GM21515 (cell line): ENCODE measurements around the gene LGALS9C.
"Not testable (repeated sequence)": the region's sequence is repeated elsewhere in the genome, so short reads cannot be mapped to it uniquely, and the experiment has no call there.

ENCODE experiments used
- ATAC-seq: cut with Tn5 transposase; IDR thresholded peaks from one replicate; pipeline ENCODE4 v1.9.1; 2021; ENCODE audit not compliant: unreplicated experiment

The LGALS9C gene

GRCh38 chr17:18478362-18478761 is 1.8 kb downstream of the LGALS9C start:
- not testable (repeated sequence) for ATAC-seq

GRCh38 chr17:18478977-18479595 is 2.5 kb downstream of the LGALS9C start:
- ATAC-seq = not testable (repeated sequence)

GRCh38 chr17:18481775-18482174 is 5.2 kb downstream of the LGALS9C start:
- ATAC-seq = not testable (repeated sequence)

- ATAC-seq = not testable (repeated sequence)
Observed at GRCh38 chr17:18485936-18486464, 9.4 kb downstream of the LGALS9C start.

GRCh38 chr17:18487633-18488032 is 11.0 kb downstream of the LGALS9C start:
- ATAC-seq = not testable (repeated sequence)

GRCh38 chr17:18488622-18489021 is 12.0 kb downstream of the LGALS9C start:
- ATAC-seq = not testable (repeated sequence)

DNA sequence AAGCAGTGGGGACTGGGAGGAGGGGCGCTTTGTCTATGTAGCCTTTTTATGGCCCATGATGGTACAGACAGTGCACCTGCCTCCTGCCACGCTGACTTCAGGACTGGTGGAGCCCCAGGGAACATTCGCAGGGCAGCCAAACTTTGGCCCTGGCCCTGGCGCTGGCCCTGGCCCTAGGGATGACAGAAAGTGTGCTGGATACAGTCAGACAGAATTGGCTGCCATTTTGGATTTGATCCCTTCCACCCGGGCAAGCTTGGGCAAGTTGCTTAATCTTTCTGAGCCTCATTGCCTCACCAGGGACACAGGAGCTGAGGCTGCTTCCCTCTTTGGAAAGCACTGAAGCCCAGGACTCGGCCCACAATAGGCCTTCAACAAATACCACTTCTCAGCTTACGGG is 13.4 kb downstream of the LGALS9C start:
- ATAC-seq = not testable (repeated sequence)

- not testable (repeated sequence) for ATAC-seq
Observed at GRCh38 chr17:18492712-18493480, 16.3 kb downstream of the LGALS9C start.

DNA sequence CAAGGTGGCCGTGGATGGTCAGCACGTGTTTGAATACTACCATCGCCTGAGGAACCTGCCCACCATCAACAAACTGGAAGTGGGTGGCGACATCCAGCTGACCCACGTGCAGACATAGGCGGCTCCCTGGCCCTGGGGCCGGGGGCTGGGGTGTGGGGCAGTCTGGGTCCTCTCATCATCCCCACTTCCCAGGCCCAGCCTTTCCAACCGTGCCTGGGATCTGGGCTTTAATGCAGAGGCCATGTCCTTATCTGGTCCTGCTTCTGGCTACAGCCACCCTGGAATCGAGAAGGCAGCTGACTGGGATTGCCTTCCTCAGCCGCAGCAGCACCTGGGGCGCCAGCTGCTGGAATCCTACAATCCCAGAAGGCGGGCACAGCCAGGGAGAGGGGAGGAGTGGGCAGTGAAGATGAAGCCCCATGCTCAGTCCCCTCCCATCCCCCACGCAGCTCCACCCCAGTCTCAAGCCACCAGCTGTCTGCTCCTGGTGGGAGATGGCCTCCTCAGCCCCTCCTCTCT is 17.7 kb downstream of the LGALS9C start:
- ATAC-seq = not testable (repeated sequence)

DNA sequence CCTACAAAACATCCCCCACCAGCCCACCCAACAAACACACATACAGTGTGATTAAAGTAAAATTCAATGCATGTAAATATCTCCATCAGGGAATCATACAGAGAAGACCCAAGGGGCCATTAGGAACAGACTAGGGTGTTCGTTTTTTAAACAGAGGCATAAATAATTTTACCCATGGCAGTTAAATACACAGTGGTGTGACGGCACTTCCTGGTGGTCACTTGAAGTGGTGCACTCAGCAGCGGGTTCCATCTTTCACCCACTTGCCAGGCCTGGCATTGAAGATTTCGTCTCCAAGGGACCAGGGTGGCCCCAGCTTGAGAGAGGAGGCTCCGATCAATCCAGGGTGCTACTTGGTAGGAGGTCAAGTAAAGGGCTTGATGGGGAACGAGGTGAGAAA is 20.5 kb downstream of the LGALS9C start:
- not testable (repeated sequence) for ATAC-seq

DNA sequence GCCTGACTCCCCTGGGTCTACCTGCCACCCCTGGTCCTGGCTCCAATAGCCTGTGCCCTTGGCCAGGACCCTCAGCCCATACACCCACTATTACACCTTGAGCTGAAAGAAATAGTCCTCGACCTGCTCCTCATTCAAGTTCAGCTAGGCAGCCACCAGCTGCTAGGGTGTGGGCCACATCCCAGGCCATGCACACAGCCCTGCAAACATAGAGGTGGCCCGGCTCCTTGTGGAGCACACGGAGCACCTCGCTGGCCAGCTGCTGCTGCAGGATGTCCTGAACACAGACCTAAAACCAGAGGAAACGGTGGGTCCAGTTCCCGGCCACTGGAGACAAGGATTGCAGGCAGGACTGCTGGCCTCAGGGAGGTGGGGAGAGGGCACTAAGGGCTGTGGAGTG is 22.5 kb downstream of the LGALS9C start:
- not testable (repeated sequence) for ATAC-seq

- ATAC-seq = not testable (repeated sequence)
Observed at GRCh38 chr17:18499756-18500155, 23.2 kb downstream of the LGALS9C start.

GRCh38 chr17:18500281-18500680 is 23.7 kb downstream of the LGALS9C start:
- not testable (repeated sequence) for ATAC-seq

DNA sequence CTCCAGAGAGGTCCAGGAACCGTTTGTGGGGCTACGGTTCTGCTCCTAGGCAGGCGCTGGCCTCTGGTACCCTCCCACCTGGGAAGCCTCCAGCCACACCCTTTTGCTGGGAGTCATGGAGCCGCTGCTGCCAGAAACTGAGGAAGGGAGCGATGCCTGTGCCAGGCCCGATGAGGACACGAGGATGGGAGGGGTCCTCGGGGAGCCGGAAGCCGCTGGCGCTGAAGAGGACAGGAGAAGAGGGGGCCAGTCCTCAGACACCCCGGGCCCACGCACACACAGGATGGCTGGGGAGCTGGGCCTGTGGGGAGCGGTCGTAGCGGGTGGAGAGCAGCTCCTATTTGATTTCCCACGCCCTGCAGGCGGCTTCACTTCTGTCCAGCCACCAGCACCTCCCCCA is 24.2 kb downstream of the LGALS9C start:
- ATAC-seq = not testable (repeated sequence)

DNA sequence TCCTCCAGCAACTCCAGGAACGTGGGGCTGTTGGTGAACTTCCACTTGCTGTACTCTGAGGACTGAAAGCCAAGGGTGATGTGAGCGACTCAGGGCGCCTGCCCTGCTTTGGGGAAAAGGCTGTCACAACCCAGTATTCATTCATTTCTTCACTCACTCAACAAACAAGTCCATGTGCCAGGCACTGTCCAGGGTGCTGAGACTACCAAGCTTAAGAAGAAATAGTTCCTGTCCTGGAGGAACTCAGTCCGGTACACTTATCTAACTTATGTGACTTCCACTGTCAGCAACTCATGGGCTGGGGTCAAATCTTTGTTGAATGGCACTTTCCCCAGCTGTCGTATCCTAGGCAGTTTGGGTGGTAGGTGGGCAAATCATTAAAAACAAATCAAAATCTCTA is 26.6 kb downstream of the LGALS9C start:
- not testable (repeated sequence) for ATAC-seq

- not testable (repeated sequence) for ATAC-seq
Observed at GRCh38 chr17:18507729-18508128, 31.1 kb downstream of the LGALS9C start.

GRCh38 chr17:18508667-18509066 is 32.1 kb downstream of the LGALS9C start:
- ATAC-seq = not testable (repeated sequence)

DNA sequence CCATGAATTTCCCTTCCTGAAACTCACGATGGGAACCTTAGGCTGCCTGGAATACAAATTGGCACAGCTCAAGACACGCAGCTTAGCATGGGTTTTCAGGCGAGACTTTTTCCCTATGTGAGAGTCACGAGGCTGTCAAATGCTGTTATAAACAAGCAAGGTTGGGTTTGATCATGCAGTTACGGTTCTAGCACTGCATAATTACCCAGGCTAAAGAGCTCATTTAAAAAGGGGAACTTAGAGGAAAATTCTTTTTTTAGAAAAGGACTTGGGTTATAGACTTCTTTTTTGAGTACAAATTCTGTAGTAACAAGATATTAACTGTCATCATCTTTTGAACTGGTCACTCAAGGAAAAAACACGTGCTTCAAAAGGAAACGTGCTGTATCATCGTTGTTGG is 44.5 kb downstream of the LGALS9C start:
- ATAC-seq = not testable (repeated sequence)

- ATAC-seq = not testable (repeated sequence)
Observed at GRCh38 chr17:18525015-18525414, 48.4 kb downstream of the LGALS9C start.

- ATAC-seq = not testable (repeated sequence)
Observed at GRCh38 chr17:18526168-18526800, 49.7 kb downstream of the LGALS9C start.

- ATAC-seq = not testable (repeated sequence)
Observed at GRCh38 chr17:18527354-18527753, 50.8 kb downstream of the LGALS9C start.
